H9 (cell line): ENCODE results near the gene DISC1. TPM values are rescaled to one million over a fixed set of nuclear protein-coding genes. Genes with fewer than 3 reads are reported as not detected.

ENCODE experiments used
- DNase-seq: peaks from one replicate; pipeline ENCODE4 v3.0.0-alpha.2; 2017
- H2AFZ ChIP-seq: one replicate; pipeline ENCODE4 v1.6.1; 2013; ENCODE audit warnings: mild to moderate bottlenecking, low read length, control low read depth, moderate library complexity
- H2AK5ac ChIP-seq: 2 replicates; pipeline ENCODE4 v1.6.1; 2013; ENCODE audit warnings: low read length, control low read depth, mixed read lengths; ENCODE audit not compliant: insufficient read length
- H2BK120ac ChIP-seq: one replicate; pipeline ENCODE4 v1.6.1; 2013; ENCODE audit warnings: low read depth, mild to moderate bottlenecking, low read length, control low read depth, inconsistent platforms; ENCODE audit not compliant: poor library complexity, severe bottlenecking
- H2BK12ac ChIP-seq: 2 replicates; pipeline ENCODE4 v1.6.1; 2013; ENCODE audit warnings: low read length, control low read depth, mixed read lengths, low read depth; ENCODE audit not compliant: insufficient read length
- H2BK15ac ChIP-seq: 2 replicates; pipeline ENCODE4 v1.6.1; 2013; ENCODE audit warnings: low read depth, low read length, control low read depth
- H2BK20ac ChIP-seq: one replicate; pipeline ENCODE4 v1.6.1; 2013; ENCODE audit warnings: low read depth, mild to moderate bottlenecking, low read length, control low read depth, inconsistent platforms; ENCODE audit not compliant: poor library complexity, severe bottlenecking
- H2BK5ac ChIP-seq: 2 replicates; pipeline ENCODE4 v1.6.1; 2013; ENCODE audit warnings: low read length, control low read depth, mixed read lengths; ENCODE audit not compliant: insufficient read length
- H3K14ac ChIP-seq: 2 replicates; pipeline ENCODE4 v1.6.1; 2013; ENCODE audit warnings: low read length, control low read depth; ENCODE audit not compliant: insufficient read depth
- H3K18ac ChIP-seq: 2 replicates; pipeline ENCODE4 v1.6.1; 2013; ENCODE audit warnings: low read depth, mild to moderate bottlenecking, mixed read lengths, low read length, control low read depth; ENCODE audit not compliant: insufficient read length
- H3K23ac ChIP-seq: 2 replicates; pipeline ENCODE4 v1.6.1; 2013; ENCODE audit warnings: low read length, control low read depth, mixed read lengths, low read depth; ENCODE audit not compliant: insufficient read length
- H3K23me2 ChIP-seq: 2 replicates; pipeline ENCODE4 v1.6.1; 2013; ENCODE audit warnings: low read depth, mild to moderate bottlenecking, mixed read lengths, low read length, control low read depth; ENCODE audit not compliant: insufficient read length, poor library complexity, severe bottlenecking
- H3K27ac ChIP-seq: 2 replicates; pipeline ENCODE4 v1.5.1; 2013; ENCODE audit warnings: low read length, control low read depth, mixed read lengths, low read depth; ENCODE audit not compliant: insufficient read length
- H3K27me3 ChIP-seq: 2 replicates; pipeline ENCODE4 v1.6.1; 2013; ENCODE audit warnings: low read length, control low read depth, inconsistent platforms; ENCODE audit not compliant: insufficient read depth
- H3K4ac ChIP-seq: 2 replicates; pipeline ENCODE4 v1.6.1; 2013; ENCODE audit warnings: low read depth, mild to moderate bottlenecking, control low read depth, inconsistent platforms, low read length, moderate library complexity
- H3K4me1 ChIP-seq: 2 replicates; pipeline ENCODE4 v1.6.1; 2013; ENCODE audit warnings: low read length, control low read depth, inconsistent platforms; ENCODE audit not compliant: insufficient read depth
- H3K4me2 ChIP-seq: 2 replicates; pipeline ENCODE4 v1.6.1; 2013; ENCODE audit warnings: low read length, control low read depth, mixed read lengths; ENCODE audit not compliant: insufficient read length, insufficient read depth
- H3K56ac ChIP-seq: 2 replicates; pipeline ENCODE4 v1.6.1; 2013; ENCODE audit warnings: low read depth, mild to moderate bottlenecking, mixed read lengths, low read length, control low read depth; ENCODE audit not compliant: insufficient read length
- H3K79me1 ChIP-seq: 2 replicates; pipeline ENCODE4 v1.6.1; 2013; ENCODE audit warnings: low read depth, mild to moderate bottlenecking, moderate library complexity, low read length, control low read depth, inconsistent platforms; ENCODE audit not compliant: insufficient read depth, poor library complexity, severe bottlenecking
- H3K79me2 ChIP-seq: 2 replicates; pipeline ENCODE4 v1.6.1; 2013; ENCODE audit warnings: low read length, control low read depth, inconsistent platforms; ENCODE audit not compliant: insufficient read depth
- H3K9ac ChIP-seq: 2 replicates; pipeline ENCODE4 v1.6.1; 2013; ENCODE audit warnings: low read length, control low read depth, mixed read lengths; ENCODE audit not compliant: insufficient read length; ENCODE audit errors: extremely low read depth
- H3K9me3 ChIP-seq: one replicate; pipeline ENCODE4 v1.6.1; 2013; ENCODE audit warnings: low read depth, low read length, inconsistent platforms; ENCODE audit not compliant: control insufficient read depth
- H3T11ph ChIP-seq: one replicate; pipeline ENCODE4 v1.6.1; 2013; ENCODE audit warnings: mild to moderate bottlenecking, low read length, control low read depth, inconsistent platforms
- H4K20me1 ChIP-seq: one replicate; pipeline ENCODE4 v1.6.1; 2013; ENCODE audit not compliant: control insufficient read depth, insufficient read length, insufficient read depth
- H4K5ac ChIP-seq: 2 replicates; pipeline ENCODE4 v1.6.1; 2013; ENCODE audit warnings: low read depth, mild to moderate bottlenecking, mixed read lengths, low read length, control low read depth; ENCODE audit not compliant: insufficient read length
- H4K8ac ChIP-seq: replicated peaks from 2 replicates; pipeline ENCODE4 v1.6.1; 2013; ENCODE audit warnings: low read length, control low read depth, mixed read lengths, low read depth; ENCODE audit not compliant: insufficient read length
- H4K91ac ChIP-seq: 2 replicates; pipeline ENCODE4 v1.6.1; 2013; ENCODE audit warnings: low read depth, mild to moderate bottlenecking, moderate library complexity, mixed read lengths, low read length, control low read depth; ENCODE audit not compliant: insufficient read length
- H3K27ac Mint-ChIP-seq, 3 experiments: 2 replicates in 2 of 3; 3 replicates in 1 of 3; pipeline ENCODE4 v1.8.0; 2020 to 2021; ENCODE audit warnings: mixed read lengths in 3 of 3, mild to moderate bottlenecking in 1 of 3, moderate library complexity in 1 of 3
- H3K27me3 Mint-ChIP-seq: 2 replicates; pipeline ENCODE4 v1.8.0; 2021; ENCODE audit warnings: low read depth, mild to moderate bottlenecking, moderate library complexity, mixed read lengths
- H3K36me3 Mint-ChIP-seq, 3 experiments: 2 replicates in 2 of 3; 3 replicates in 1 of 3; pipeline ENCODE4 v1.8.0; 2020 to 2021; ENCODE audit warnings: low read depth in 3 of 3, mixed read lengths in 3 of 3; ENCODE audit not compliant: insufficient read depth in 1 of 3
- H3K4me1 Mint-ChIP-seq, 2 experiments: 2 replicates each; pipeline ENCODE4 v1.8.0; 2020; ENCODE audit warnings: mixed read lengths in 2 of 2
- H3K4me3 Mint-ChIP-seq, 2 experiments: 2 replicates in 1 of 2; 3 replicates in 1 of 2; pipeline ENCODE4 v1.8.0; 2020 to 2021; ENCODE audit warnings: mild to moderate bottlenecking in 2 of 2, mixed read lengths in 2 of 2, moderate library complexity in 1 of 2
- H3K9me3 Mint-ChIP-seq, 2 experiments: 2 replicates in 1 of 2; 3 replicates in 1 of 2; pipeline ENCODE4 v1.8.0; 2020; ENCODE audit warnings: mild to moderate bottlenecking in 2 of 2, mixed read lengths in 2 of 2, moderate library complexity in 1 of 2
- CTCF ChIP-seq: fragments of 200-600 bp; sonication (generic); conservative IDR thresholded peaks from 3 replicates; pipeline ENCODE4 v1.8.0; 2021; ENCODE audit warnings: antibody characterized with exemption, mild to moderate bottlenecking
- WGBS: extraction: QIAGEN DNeasy Blood & Tissue Kit; methylation state at CpG from one replicate; pipeline ENCODE4 v1.1.7; 2013; ENCODE audit warnings: missing lambda C conversion rate, low lambda C conversion rate, mixed read lengths; ENCODE audit not compliant: insufficient read length; ENCODE audit errors: extremely low coverage; 5-methylcytosine and 5-hydroxymethylcytosine counted together
- total RNA-seq: library from RNA; stranded (reverse); gene quantifications from 2 replicates; pipeline ENCODE4 v1.2.1, GENCODE V29; 2021

Gene DISC1
- total RNA-seq, 1 experiment from 2014 or later: 2.5 TPM

- no peak overlapping the region for H3K4ac ChIP-seq
- no peak overlapping the region for H3K56ac ChIP-seq
- no peak overlapping the region for H2BK12ac ChIP-seq
- H3K14ac ChIP-seq: no peak overlapping the region
- Mint-ChIP-seq H3K4me1 (no peaks in the 10 kb centered on the region), H3K9me3 (peaks cover 19 to 21% of the 10 kb centered on the region in 2 experiments), H3K27me3 (peaks cover 9% of the 10 kb centered on the region), H3K27ac (no peak overlapping the region), H3K36me3 (peaks cover 8 to 16% (median 13%) of the 10 kb centered on the region in 3 experiments), H3K4me3 (no peak overlapping the region)
- no peak overlapping the region for H4K5ac ChIP-seq
- H2BK5ac ChIP-seq: no peak overlapping the region
- no peak overlapping the region for H3K18ac ChIP-seq
- H3K79me2 ChIP-seq: no peaks in the 10 kb centered on the region
- H3K23me2 ChIP-seq: no peaks in the 10 kb centered on the region
- no peak overlapping the region for H3K23ac ChIP-seq
- no CpG with 5 or more reads among the region's 2 CpGs for WGBS
- H4K91ac ChIP-seq: no peak overlapping the region
- no peaks in the 10 kb centered on the region for H3K4me1 ChIP-seq
- TF ChIP-seq CTCF: no peak; the same call in 2 of the 3 replicates
- no peak overlapping the region for H3K4me2 ChIP-seq
- no peaks in the 10 kb centered on the region for H3K27me3 ChIP-seq
- H3T11ph ChIP-seq: no peak overlapping the region
- no peak overlapping the region for H3K9ac ChIP-seq
- H3K27ac ChIP-seq: no peak overlapping the region
- H3K79me1 ChIP-seq: no peaks in the 10 kb centered on the region
- no peak overlapping the region for H2BK120ac ChIP-seq
- no peak for DNase-seq
- no peak overlapping the region for H2BK15ac ChIP-seq
- no peaks in the 10 kb centered on the region for H4K20me1 ChIP-seq
- no peak overlapping the region for H2AFZ ChIP-seq
- no peak overlapping the region for H4K8ac ChIP-seq
- H2AK5ac ChIP-seq: no peak overlapping the region
- H2BK20ac ChIP-seq: no peak overlapping the region
- peaks cover 6% of the 10 kb centered on the region for H3K9me3 ChIP-seq
These were observed 130.5 kb downstream of the DISC1 start for GRCh38 chr1:231757101-231757404.
